ENCODE data around the gene KIF26B.

DNA sequence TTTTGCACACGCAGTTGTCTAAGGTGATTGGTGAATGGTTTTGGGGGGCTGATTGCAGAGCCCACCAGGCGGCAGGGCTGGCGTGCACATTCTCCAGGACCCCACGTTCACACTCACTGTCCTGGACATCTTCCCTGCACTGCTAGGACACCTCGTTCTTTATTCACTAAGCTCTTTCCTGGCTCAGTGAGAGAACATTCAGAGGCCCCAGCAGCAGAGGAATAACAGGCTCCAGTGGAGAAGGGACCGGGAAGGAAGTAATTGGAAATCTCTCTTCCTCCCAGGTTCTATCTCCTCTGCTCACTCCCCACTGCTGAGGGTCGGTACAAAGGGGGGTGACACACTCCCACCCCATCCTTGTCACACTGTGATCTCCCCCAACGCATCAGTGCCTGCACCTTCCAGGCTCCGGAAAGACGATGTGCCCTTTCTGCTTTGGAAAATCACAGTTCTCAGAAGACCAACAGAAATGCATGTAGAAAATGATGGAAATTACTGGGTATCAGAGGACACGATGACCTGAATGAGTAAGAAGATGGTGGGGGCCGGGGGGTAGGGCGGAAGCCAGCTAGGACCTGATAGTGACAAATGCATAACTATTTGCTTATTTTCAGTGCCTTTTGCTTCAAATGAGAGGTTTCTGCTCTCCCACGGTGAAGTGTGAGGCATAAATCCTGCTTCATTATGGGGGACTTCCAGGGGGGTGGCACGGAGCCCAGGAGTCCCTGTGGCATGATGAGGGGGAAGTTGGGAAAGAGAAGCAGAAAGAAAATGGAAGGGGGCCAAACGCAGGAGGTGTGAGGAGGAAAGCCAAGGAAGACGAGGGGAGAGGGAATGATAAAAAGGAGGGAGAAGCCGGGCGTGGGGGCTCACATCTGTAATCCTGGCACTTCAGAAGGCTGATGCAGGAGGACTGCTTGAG lies 25.2 kb upstream of the KIF26B start:
- TF ChIP-seq, protein P1, sequence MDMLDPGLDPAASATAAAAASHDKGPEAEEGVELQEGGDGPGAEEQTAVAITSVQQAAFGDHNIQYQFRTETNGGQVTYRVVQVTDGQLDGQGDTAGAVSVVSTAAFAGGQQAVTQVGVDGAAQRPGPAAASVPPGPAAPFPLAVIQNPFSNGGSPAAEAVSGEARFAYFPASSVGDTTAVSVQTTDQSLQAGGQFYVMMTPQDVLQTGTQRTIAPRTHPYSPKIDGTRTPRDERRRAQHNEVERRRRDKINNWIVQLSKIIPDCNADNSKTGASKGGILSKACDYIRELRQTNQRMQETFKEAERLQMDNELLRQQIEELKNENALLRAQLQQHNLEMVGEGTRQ (IDR thresholded peaks at IDR 0.05; ENCODE audit: low read depth, low read length), result no peak
- no peak for TF ChIP-seq CHD1 (IDR thresholded peaks at IDR 0.05; ENCODE audit: low read depth, low read length)
- no peak for TF ChIP-seq RFX5 (IDR thresholded peaks at IDR 0.05; ENCODE audit: low read depth, low read length)
- TF ChIP-seq, protein P2, sequence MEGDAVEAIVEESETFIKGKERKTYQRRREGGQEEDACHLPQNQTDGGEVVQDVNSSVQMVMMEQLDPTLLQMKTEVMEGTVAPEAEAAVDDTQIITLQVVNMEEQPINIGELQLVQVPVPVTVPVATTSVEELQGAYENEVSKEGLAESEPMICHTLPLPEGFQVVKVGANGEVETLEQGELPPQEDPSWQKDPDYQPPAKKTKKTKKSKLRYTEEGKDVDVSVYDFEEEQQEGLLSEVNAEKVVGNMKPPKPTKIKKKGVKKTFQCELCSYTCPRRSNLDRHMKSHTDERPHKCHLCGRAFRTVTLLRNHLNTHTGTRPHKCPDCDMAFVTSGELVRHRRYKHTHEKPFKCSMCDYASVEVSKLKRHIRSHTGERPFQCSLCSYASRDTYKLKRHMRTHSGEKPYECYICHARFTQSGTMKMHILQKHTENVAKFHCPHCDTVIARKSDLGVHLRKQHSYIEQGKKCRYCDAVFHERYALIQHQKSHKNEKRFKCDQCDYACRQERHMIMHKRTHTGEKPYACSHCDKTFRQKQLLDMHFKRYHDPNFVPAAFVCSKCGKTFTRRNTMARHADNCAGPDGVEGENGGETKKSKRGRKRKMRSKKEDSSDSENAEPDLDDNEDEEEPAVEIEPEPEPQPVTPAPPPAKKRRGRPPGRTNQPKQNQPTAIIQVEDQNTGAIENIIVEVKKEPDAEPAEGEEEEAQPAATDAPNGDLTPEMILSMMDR (conservative IDR thresholded peaks at IDR 0.05; ENCODE audit: low read depth, low read length), result no peak

Measured in IMR-90 (cell line).